Hematopoietic multipotent progenitor cell treated with erythropoietin and hydrocortisone succinate and interleukin-3 and kit ligand, for 15 days (in vitro differentiated cells): ENCODE measurements around the gene KCTD19.

Experiments used
- DNase-seq: peaks from one replicate; pipeline ENCODE4 v3.0.0-alpha.2; 2015; ENCODE audit warnings: low spot score

KCTD19 gene

GRCh38 chr16:67317853-67318252 is 8.7 kb downstream of the KCTD19 start:
- no peak for DNase-seq

- DNase-seq, result no peak
Observed at GRCh38 chr16:67312719-67313118, 13.8 kb downstream of the KCTD19 start.

- no peak for DNase-seq
Observed at GRCh38 chr16:67311607-67312488, 14.7 kb downstream of the KCTD19 start.

GRCh38 chr16:67310561-67310960 is 16.0 kb downstream of the KCTD19 start:
- no peak for DNase-seq

GRCh38 chr16:67305216-67306071 is 21.1 kb downstream of the KCTD19 start:
- DNase-seq, result no peak

GRCh38 chr16:67304020-67304419 is 22.5 kb downstream of the KCTD19 start:
- no peak for DNase-seq

GRCh38 chr16:67302970-67303369 is 23.6 kb downstream of the KCTD19 start:
- DNase-seq, result no peak

GRCh38 chr16:67302076-67302475 is 24.5 kb downstream of the KCTD19 start:
- no peak for DNase-seq

GRCh38 chr16:67301080-67301782 is 25.3 kb downstream of the KCTD19 start:
- DNase-seq, result no peak

GRCh38 chr16:67299269-67299668 is 27.3 kb downstream of the KCTD19 start:
- DNase-seq, result no peak

- no peak for DNase-seq
Observed at GRCh38 chr16:67298277-67298676, 28.3 kb downstream of the KCTD19 start.

GRCh38 chr16:67296420-67296819 is 30.1 kb downstream of the KCTD19 start:
- no peak for DNase-seq

GRCh38 chr16:67294938-67295361 is 31.6 kb downstream of the KCTD19 start:
- no peak for DNase-seq

- DNase-seq, result no peak
Observed at GRCh38 chr16:67294171-67294757, 32.3 kb downstream of the KCTD19 start.

GRCh38 chr16:67291461-67291860 is 35.1 kb downstream of the KCTD19 start:
- no peak for DNase-seq

- DNase-seq, result no peak
Observed at GRCh38 chr16:67287960-67288359, 38.6 kb downstream of the KCTD19 start.

GRCh38 chr16:67286441-67287235 is 39.9 kb downstream of the KCTD19 start:
- no peak for DNase-seq

GRCh38 chr16:67284699-67285646 is 41.6 kb downstream of the KCTD19 start:
- DNase-seq, result peak; percentile 39

GRCh38 chr16:67283826-67284555 is 42.5 kb downstream of the KCTD19 start:
- DNase-seq, result no peak
